DND-41 (cell line): ENCODE results near the gene TYRP1.

ENCODE experiments used
- ATAC-seq: fragments of 200-7000 bp; cut with Tn5 transposase; 3 replicates; pipeline ENCODE4 v1.9.1; 2021; ENCODE audit warnings: low read depth; ENCODE audit not compliant: insufficient read depth
- DNase-seq: peaks from one replicate; pipeline ENCODE4 v3.0.0-alpha.2; 2020
- H2AFZ ChIP-seq: 2 replicates; pipeline ENCODE4 v1.6.0; 2012; ENCODE audit warnings: low read depth, low read length
- H3K27ac ChIP-seq: 2 replicates; pipeline ENCODE4 v1.5.1; 2012; ENCODE audit warnings: low read length, inconsistent platforms
- H3K27me3 ChIP-seq: fragments of 200-600 bp; sonication (generic); 2 replicates; pipeline ENCODE4 v1.6.0; 2012; ENCODE audit warnings: low read length, mild to moderate bottlenecking, inconsistent platforms; ENCODE audit not compliant: insufficient read depth, poor library complexity
- H3K36me3 ChIP-seq: 2 replicates; pipeline ENCODE4 v1.5.1; 2012; ENCODE audit warnings: low read length, inconsistent platforms; ENCODE audit not compliant: insufficient read depth
- H3K4me1 ChIP-seq: 2 replicates; pipeline ENCODE4 v1.5.1; 2012; ENCODE audit warnings: mild to moderate bottlenecking, low read length; ENCODE audit not compliant: insufficient read depth
- H3K4me2 ChIP-seq: 2 replicates; pipeline ENCODE4 v1.6.0; 2012; ENCODE audit warnings: mild to moderate bottlenecking, moderate library complexity, low read length, inconsistent platforms; ENCODE audit not compliant: insufficient read depth
- H3K4me3 ChIP-seq, 2 experiments: fragments of 200-600 bp in 1 of 2; shearing (Covaris generic) in 1 of 2; 2 replicates each; pipeline ENCODE4 v1.5.1; 2012 to 2016; ENCODE audit warnings: inconsistent platforms in 2 of 2, low read length in 2 of 2, mild to moderate bottlenecking in 2 of 2, low read depth in 1 of 2, moderate library complexity in 1 of 2
- H3K79me2 ChIP-seq: 2 replicates; pipeline ENCODE4 v1.6.0; 2012; ENCODE audit warnings: low read length, inconsistent platforms; ENCODE audit not compliant: insufficient read depth
- H3K9ac ChIP-seq: 2 replicates; pipeline ENCODE4 v1.6.0; 2012; ENCODE audit warnings: low read depth, mild to moderate bottlenecking, inconsistent platforms, low read length, moderate library complexity
- H3K9me3 ChIP-seq: 2 replicates; pipeline ENCODE4 v1.5.1; 2012; ENCODE audit warnings: low read length, moderate library complexity, mild to moderate bottlenecking, inconsistent platforms; ENCODE audit not compliant: insufficient read depth, severe bottlenecking
- H4K20me1 ChIP-seq: 2 replicates; pipeline ENCODE4 v1.6.0; 2012; ENCODE audit warnings: low read length; ENCODE audit not compliant: insufficient read depth
- CTCF ChIP-seq: IDR thresholded peaks from 2 replicates; pipeline ENCODE4 v1.5.1; 2012; ENCODE audit warnings: borderline replicate concordance, low read length, moderate library complexity, mild to moderate bottlenecking; ENCODE audit not compliant: poor library complexity, severe bottlenecking; ENCODE audit errors: extremely low read depth
- EZH2 ChIP-seq: IDR thresholded peaks from 3 replicates; pipeline ENCODE4 v1.6.1; 2012; ENCODE audit warnings: borderline replicate concordance, low read depth, mild to moderate bottlenecking, moderate library complexity, low read length, inconsistent platforms; ENCODE audit not compliant: severe bottlenecking

The TYRP1 gene

DNA sequence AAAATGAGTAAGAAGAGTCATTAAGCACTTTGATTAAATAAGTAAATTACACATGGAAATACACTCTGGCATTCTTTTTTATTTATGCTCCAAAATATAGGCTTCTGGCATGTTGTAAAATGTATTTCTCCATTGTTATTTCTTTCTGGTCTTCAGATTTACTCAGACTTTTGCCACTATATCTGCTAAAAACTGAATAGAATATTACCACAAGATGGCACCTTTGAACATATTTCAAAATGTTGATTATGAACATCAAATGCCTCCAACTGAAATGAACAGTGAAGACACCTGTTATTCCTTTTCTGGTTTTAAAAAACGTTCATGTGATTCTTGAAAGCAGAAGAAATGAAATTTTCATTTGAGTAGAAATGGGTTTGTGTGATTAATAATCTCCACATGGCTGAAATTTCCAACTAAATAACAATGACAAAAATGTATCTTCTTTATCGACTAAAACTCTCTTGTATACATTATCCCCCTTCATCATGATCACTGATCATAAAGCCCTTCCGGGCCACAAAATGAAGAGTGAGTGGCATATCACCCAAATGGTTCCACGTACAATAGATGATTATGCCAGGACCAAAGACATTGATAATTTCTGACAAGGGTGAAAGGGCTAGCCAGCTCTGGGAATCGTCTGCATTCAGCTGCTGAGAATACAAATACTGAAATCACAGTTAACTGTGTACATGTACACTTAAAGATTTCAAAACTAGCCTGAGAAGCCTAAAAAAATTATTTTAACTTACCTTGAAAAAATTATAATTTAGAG, 23.8 kb downstream of the TYRP1 start:
- no peaks in the 10 kb centered on the region for H3K9me3 ChIP-seq
- no peaks in the 10 kb centered on the region for H4K20me1 ChIP-seq
- no peak overlapping the region for H3K27ac ChIP-seq
- no peak overlapping the region for H3K4me3 ChIP-seq
- H3K4me1 ChIP-seq = no peaks in the 10 kb centered on the region
- no peak overlapping the region for H3K9ac ChIP-seq
- no peak overlapping the region for H3K4me2 ChIP-seq
- no peaks in the 10 kb centered on the region for H3K36me3 ChIP-seq
- no peak for ATAC-seq
- H3K27me3 ChIP-seq = no peaks in the 10 kb centered on the region
- no peaks in the 10 kb centered on the region for H3K79me2 ChIP-seq
- TF ChIP-seq CTCF = no peak
- DNase-seq = no peak
- H2AFZ ChIP-seq = no peak overlapping the region

- Histone ChIP-seq H2AFZ (no peak overlapping the region), H3K27ac (no peak overlapping the region)
These were observed 24.7 kb downstream of the TYRP1 start for GRCh38 chr9:12717907-12718306.

DNA sequence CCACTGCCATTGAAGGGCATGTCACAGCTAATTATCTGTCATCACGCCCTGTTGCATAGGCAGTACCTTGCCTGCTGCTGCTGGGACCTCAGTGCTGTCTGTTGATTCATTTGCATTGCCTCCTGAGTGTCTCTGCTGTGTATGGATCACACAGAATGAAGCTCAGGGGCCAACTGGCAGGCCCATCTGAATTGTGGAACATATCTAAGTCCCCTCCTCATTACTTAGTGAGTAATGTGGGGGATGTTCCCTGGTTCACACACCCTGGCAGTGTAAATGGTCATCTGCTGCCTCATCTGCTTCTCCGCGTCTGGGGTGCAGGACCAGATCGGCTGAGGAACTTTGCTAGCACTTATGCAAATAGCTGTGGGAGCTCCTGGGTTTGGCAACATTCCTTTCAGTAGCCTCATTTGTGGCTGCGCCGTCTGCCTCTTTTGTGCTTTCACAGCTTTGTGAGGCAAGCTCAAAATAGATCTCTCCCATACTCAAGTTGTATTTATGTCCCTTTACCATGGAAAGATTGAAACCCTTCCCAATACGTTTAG, 25.4 kb downstream of the TYRP1 start:
- no peaks in the 10 kb centered on the region for H4K20me1 ChIP-seq
- ATAC-seq = no peak
- no peak for DNase-seq
- H3K27me3 ChIP-seq = no peaks in the 10 kb centered on the region
- H3K9ac ChIP-seq = no peak overlapping the region
- no peak overlapping the region for H3K27ac ChIP-seq
- H3K4me2 ChIP-seq = no peak overlapping the region
- no peaks in the 10 kb centered on the region for H3K4me1 ChIP-seq
- no peaks in the 10 kb centered on the region for H3K9me3 ChIP-seq
- H2AFZ ChIP-seq = no peak overlapping the region
- H3K36me3 ChIP-seq = no peaks in the 10 kb centered on the region
- no peaks in the 10 kb centered on the region for H3K79me2 ChIP-seq
- TF ChIP-seq EZH2 (no peak), CTCF (no peak)
- no peak overlapping the region for H3K4me3 ChIP-seq

More at GRCh38 chr9:12717907-12718306, 24.7 kb downstream of the TYRP1 start:
- TF ChIP-seq CTCF (no peak), EZH2 (no peak)
- Histone ChIP-seq H3K36me3 (no peaks in the 10 kb centered on the region), H3K79me2 (no peaks in the 10 kb centered on the region), H3K4me1 (no peaks in the 10 kb centered on the region), H4K20me1 (no peaks in the 10 kb centered on the region), H3K9me3 (no peaks in the 10 kb centered on the region), H3K4me3 (no peak overlapping the region), H3K9ac (no peak overlapping the region), H3K4me2 (no peak overlapping the region), H3K27me3 (no peaks in the 10 kb centered on the region)
- DNase-seq (no peak), ATAC-seq (no peak)
